ENCODE measurements around the gene SUSD6.

DNA sequence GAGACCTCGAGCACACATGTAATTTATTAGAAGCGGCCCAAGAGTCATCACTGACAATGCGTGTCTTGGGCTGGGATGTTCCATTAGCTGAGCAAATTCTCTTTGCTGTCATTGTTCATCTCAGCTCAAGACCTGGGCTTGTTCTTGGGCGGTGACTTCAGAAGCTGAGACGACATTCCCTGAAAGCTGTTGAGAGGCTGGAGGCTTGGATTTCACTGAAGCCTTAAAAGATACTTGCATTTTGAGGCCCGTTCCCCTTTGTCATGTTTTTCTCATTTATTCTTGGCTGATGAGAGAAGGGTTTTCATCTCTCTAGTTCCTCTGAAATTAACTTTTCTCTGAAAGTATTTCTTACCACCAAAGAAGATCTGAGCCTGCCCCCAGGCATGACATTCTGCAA, 16.6 kb upstream of the SUSD6 start:
- TF ChIP-seq EZH2phosphoT487 (IDR thresholded peaks at IDR 0.05; ENCODE audit: unreplicated experiment) = no peak
- TF ChIP-seq, protein P1, sequence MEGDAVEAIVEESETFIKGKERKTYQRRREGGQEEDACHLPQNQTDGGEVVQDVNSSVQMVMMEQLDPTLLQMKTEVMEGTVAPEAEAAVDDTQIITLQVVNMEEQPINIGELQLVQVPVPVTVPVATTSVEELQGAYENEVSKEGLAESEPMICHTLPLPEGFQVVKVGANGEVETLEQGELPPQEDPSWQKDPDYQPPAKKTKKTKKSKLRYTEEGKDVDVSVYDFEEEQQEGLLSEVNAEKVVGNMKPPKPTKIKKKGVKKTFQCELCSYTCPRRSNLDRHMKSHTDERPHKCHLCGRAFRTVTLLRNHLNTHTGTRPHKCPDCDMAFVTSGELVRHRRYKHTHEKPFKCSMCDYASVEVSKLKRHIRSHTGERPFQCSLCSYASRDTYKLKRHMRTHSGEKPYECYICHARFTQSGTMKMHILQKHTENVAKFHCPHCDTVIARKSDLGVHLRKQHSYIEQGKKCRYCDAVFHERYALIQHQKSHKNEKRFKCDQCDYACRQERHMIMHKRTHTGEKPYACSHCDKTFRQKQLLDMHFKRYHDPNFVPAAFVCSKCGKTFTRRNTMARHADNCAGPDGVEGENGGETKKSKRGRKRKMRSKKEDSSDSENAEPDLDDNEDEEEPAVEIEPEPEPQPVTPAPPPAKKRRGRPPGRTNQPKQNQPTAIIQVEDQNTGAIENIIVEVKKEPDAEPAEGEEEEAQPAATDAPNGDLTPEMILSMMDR (conservative IDR thresholded peaks at IDR 0.05; ENCODE audit: low read depth in 2 of 2) = no peak
- TF ChIP-seq ETS1 (IDR thresholded peaks at IDR 0.05) = no peak
- TF ChIP-seq, protein P2, sequence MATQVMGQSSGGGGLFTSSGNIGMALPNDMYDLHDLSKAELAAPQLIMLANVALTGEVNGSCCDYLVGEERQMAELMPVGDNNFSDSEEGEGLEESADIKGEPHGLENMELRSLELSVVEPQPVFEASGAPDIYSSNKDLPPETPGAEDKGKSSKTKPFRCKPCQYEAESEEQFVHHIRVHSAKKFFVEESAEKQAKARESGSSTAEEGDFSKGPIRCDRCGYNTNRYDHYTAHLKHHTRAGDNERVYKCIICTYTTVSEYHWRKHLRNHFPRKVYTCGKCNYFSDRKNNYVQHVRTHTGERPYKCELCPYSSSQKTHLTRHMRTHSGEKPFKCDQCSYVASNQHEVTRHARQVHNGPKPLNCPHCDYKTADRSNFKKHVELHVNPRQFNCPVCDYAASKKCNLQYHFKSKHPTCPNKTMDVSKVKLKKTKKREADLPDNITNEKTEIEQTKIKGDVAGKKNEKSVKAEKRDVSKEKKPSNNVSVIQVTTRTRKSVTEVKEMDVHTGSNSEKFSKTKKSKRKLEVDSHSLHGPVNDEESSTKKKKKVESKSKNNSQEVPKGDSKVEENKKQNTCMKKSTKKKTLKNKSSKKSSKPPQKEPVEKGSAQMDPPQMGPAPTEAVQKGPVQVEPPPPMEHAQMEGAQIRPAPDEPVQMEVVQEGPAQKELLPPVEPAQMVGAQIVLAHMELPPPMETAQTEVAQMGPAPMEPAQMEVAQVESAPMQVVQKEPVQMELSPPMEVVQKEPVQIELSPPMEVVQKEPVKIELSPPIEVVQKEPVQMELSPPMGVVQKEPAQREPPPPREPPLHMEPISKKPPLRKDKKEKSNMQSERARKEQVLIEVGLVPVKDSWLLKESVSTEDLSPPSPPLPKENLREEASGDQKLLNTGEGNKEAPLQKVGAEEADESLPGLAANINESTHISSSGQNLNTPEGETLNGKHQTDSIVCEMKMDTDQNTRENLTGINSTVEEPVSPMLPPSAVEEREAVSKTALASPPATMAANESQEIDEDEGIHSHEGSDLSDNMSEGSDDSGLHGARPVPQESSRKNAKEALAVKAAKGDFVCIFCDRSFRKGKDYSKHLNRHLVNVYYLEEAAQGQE (IDR thresholded peaks at IDR 0.05; ENCODE audit: unreplicated experiment) = no peak
- no peak for TF ChIP-seq CREB1 (CRISPR knock-in tag; IDR thresholded peaks at IDR 0.05; ENCODE audit: low read depth)
- TF ChIP-seq POLR2AphosphoS5 (IDR thresholded peaks at IDR 0.05; ENCODE audit: low read depth) = no peak

Measured in GM23338 (cell line).